HepG2 (cell line): ENCODE measurements around the gene TPPP2.

Source experiments
- ARHGAP35 ChIP-seq: sonication (generic); formaldehyde crosslinking; IDR thresholded peaks from 2 replicates; pipeline ENCODE4 v1.9.0; 2022; ENCODE audit warnings: mild to moderate bottlenecking, inconsistent platforms, moderate library complexity, missing genetic modification reagents, borderline replicate concordance
- CBFB ChIP-seq: sonication (generic); formaldehyde crosslinking; IDR thresholded peaks from 2 replicates; pipeline ENCODE4 v1.4.0; 2020; ENCODE audit warnings: missing genetic modification reagents
- CBX5 ChIP-seq: sonication (generic); formaldehyde crosslinking; IDR thresholded peaks from 2 replicates; pipeline ENCODE4 v1.4.0; 2020; ENCODE audit warnings: missing genetic modification reagents, borderline replicate concordance
- CREB1 ChIP-seq, 2 experiments: fragments of 450-650 bp in 1 of 2; IDR thresholded peaks; 2 replicates each; pipeline ENCODE4 v1.6.1; 2016 to 2017; ENCODE audit warnings: control low read depth in 1 of 2, mild to moderate bottlenecking in 1 of 2, missing compliant biosample characterization in 1 of 2, missing genetic modification characterization in 1 of 2
- CTCF ChIP-seq: sonication (generic); formaldehyde crosslinking; IDR thresholded peaks from 2 replicates; pipeline ENCODE4 v1.5.0; 2020; ENCODE audit warnings: mild to moderate bottlenecking, missing genetic modification reagents, moderate library complexity
- HDAC6 ChIP-seq: fragments of 200-600 bp; sonication (generic); IDR thresholded peaks from 2 replicates; pipeline ENCODE4 v1.7.0; 2017; ENCODE audit warnings: mild to moderate bottlenecking, antibody characterized with exemption, low read length, low read depth
- MIER3 ChIP-seq: IDR thresholded peaks from 2 replicates; pipeline ENCODE4 v1.6.1; 2016; ENCODE audit warnings: missing compliant biosample characterization, borderline replicate concordance
- NR2F1 ChIP-seq, 2 experiments: fragments of 450-650 bp in 1 of 2; formaldehyde crosslinking in 1 of 2; IDR thresholded peaks; 2 replicates each; pipeline versions ENCODE4 v1.5.0 to v1.6.1; 2016 to 2020; ENCODE audit warnings: mild to moderate bottlenecking in 1 of 2, missing compliant biosample characterization in 1 of 2, missing genetic modification reagents in 1 of 2, moderate library complexity in 1 of 2
- NR2F6 ChIP-seq, 2 experiments: IDR thresholded peaks; 2 replicates each; pipeline ENCODE4 v1.6.1; 2016; ENCODE audit warnings: antibody characterized with exemption in 1 of 2, mild to moderate bottlenecking in 1 of 2
- POLR2A ChIP-seq, 2 experiments: IDR thresholded peaks; 2 replicates each; pipeline ENCODE4 v1.6.1; 2011; ENCODE audit warnings: low read depth in 2 of 2, low read length in 2 of 2, mild to moderate bottlenecking in 1 of 2, moderate library complexity in 1 of 2; ENCODE audit not compliant: insufficient read depth in 1 of 2
- RAD21 ChIP-seq: fragments of 450-650 bp; formaldehyde crosslinking; IDR thresholded peaks from 2 replicates; pipeline ENCODE4 v1.5.0; 2020; ENCODE audit warnings: mild to moderate bottlenecking
- TCF12 ChIP-seq, 2 experiments: fragments of 450-650 bp in 1 of 2; sonication (generic) in 1 of 2; formaldehyde crosslinking in 1 of 2; IDR thresholded peaks; 2 replicates each; pipeline versions ENCODE4 v1.6.1 to v1.8.0; 2017 to 2022; ENCODE audit warnings: antibody characterized with exemption in 1 of 2, mild to moderate bottlenecking in 1 of 2, missing genetic modification reagents in 1 of 2, moderate library complexity in 1 of 2
- ZFP36L1 ChIP-seq: sonication (generic); formaldehyde crosslinking; IDR thresholded peaks from 2 replicates; pipeline ENCODE4 v1.8.0; 2022; ENCODE audit warnings: mild to moderate bottlenecking, missing genetic modification reagents, moderate library complexity
- ZNF460 ChIP-seq: sonication (generic); formaldehyde crosslinking; IDR thresholded peaks from 2 replicates; pipeline ENCODE4 v1.5.1; 2020; ENCODE audit warnings: missing genetic modification reagents, mild to moderate bottlenecking, borderline replicate concordance

DNA sequence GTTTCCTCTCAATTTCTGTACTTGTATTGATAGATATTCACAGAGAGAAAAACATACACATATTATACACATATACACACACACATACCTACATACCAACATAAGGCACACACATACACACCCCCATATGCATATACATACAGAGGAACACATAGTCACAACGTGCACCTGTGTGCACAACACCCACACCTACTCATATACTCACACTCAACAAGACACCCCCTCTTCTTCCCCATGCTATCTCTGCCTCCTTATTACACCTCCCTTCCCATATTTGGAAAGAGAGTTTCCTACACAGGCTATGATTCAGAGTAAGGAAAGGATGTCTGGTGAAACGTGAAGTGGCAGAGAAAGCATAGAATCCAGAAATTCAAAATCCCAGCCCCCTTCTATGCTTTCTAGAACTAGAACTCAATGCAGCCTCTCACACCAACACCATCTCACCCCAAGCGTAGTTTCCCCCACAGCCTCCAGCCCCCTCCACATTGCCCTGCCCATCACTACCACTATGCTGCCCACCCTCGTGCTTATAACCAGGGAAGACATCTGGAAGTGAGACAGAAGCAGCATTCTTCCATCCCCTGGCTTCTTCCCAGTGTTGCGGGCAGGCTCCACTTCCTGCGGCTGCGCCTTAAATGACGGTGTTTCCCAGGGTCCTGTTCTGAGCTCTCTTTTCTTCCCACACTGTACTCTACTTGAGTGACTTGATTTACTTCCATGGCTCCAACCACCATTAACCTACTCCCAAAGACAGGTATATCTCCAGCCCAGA is 30.0 kb downstream of the TPPP2 start:
- TF ChIP-seq CBX5 (CRISPR knock-in tag) (no peak), ZNF460 (CRISPR knock-in tag) (no peak), NR2F1 (CRISPR knock-in tag; IDR thresholded peaks at IDR 0.05) (no peak), NR2F6 (IDR thresholded peaks at IDR 0.05) (no peak), NR2F6 (CRISPR knock-in tag; IDR thresholded peaks at IDR 0.05) (no peak), CBFB (CRISPR knock-in tag) (no peak), HDAC6 (no peak), CREB1 (IDR thresholded peaks at IDR 0.05) (no peak), CREB1 (CRISPR knock-in tag; IDR thresholded peaks at IDR 0.05) (no peak), POLR2A (IDR thresholded peaks at IDR 0.05; ENCODE audit: insufficient read depth in 1 of 2, low read depth in 2 of 2, low read length in 2 of 2) (no peak), RAD21 (no peak), ZFP36L1 (CRISPR knock-in tag) (no peak), MIER3 (CRISPR knock-in tag) (no peak), CTCF (no peak), TCF12 (IDR thresholded peaks at IDR 0.05) (no peak), TCF12 (CRISPR knock-in tag; IDR thresholded peaks at IDR 0.05) (no peak), ARHGAP35 (CRISPR knock-in tag) (no peak)
